AG08396 (cell line): Measurements from ENCODE around the gene CFAP46.
A peak's percentile ranks its signal among the peaks of the same experiment; 100 is the strongest.
"Not testable (repeated sequence)": the region's sequence is repeated elsewhere in the genome, so short reads cannot be mapped to it uniquely, and the experiment has no call there.

Source experiments
- DNase-seq: peaks from one replicate; pipeline ENCODE4 v3.0.0; 2012; ENCODE audit warnings: low spot score, mixed read lengths

The CFAP46 gene

GRCh38 chr10:132843276-132843675, 99.1 kb downstream of the CFAP46 start:
- not testable (repeated sequence) for DNase-seq

GRCh38 chr10:132842397-132842796, 100.0 kb downstream of the CFAP46 start:
- DNase-seq, result no peak

GRCh38 chr10:132841615-132841975, 100.8 kb downstream of the CFAP46 start:
- DNase-seq, result no peak

- DNase-seq, result no peak
These were observed 101.4 kb downstream of the CFAP46 start for GRCh38 chr10:132840698-132841614.

- DNase-seq, result no peak
These were observed 103.3 kb downstream of the CFAP46 start for GRCh38 chr10:132839061-132839460.

GRCh38 chr10:132838346-132838970, 103.9 kb downstream of the CFAP46 start:
- no peak for DNase-seq

- no peak for DNase-seq
These were observed 104.5 kb downstream of the CFAP46 start for GRCh38 chr10:132837905-132838304.

GRCh38 chr10:132836832-132837540, 105.4 kb downstream of the CFAP46 start:
- DNase-seq, result peak; percentile 84

- DNase-seq, result no peak
These were observed 106.0 kb downstream of the CFAP46 start for GRCh38 chr10:132836248-132836831.

GRCh38 chr10:132835848-132836233, 106.5 kb downstream of the CFAP46 start:
- no peak for DNase-seq

GRCh38 chr10:132834891-132835847, 107.2 kb downstream of the CFAP46 start:
- no peak for DNase-seq

- DNase-seq, result no peak
These were observed 108.0 kb downstream of the CFAP46 start for GRCh38 chr10:132834311-132834761.

GRCh38 chr10:132833421-132834111, 108.8 kb downstream of the CFAP46 start:
- no peak for DNase-seq

GRCh38 chr10:132832186-132832969, 110.0 kb downstream of the CFAP46 start:
- DNase-seq, result no peak

GRCh38 chr10:132829403-132829802, 113.0 kb downstream of the CFAP46 start:
- no peak for DNase-seq

GRCh38 chr10:132828681-132829080, 113.7 kb downstream of the CFAP46 start:
- DNase-seq, result no peak

GRCh38 chr10:132827861-132828539, 114.4 kb downstream of the CFAP46 start:
- DNase-seq, result no peak

GRCh38 chr10:132827423-132827789, 115.0 kb downstream of the CFAP46 start:
- no peak for DNase-seq
